ENCODE results near the gene LNX2. TPM values are rescaled to one million over a fixed set of nuclear protein-coding genes. Genes with fewer than 3 reads are reported as not detected.

LNX2 gene
- total RNA-seq, 3 donors from 2014 or later: 5.9 to 19.3 (median 19.2) TPM

DNA sequence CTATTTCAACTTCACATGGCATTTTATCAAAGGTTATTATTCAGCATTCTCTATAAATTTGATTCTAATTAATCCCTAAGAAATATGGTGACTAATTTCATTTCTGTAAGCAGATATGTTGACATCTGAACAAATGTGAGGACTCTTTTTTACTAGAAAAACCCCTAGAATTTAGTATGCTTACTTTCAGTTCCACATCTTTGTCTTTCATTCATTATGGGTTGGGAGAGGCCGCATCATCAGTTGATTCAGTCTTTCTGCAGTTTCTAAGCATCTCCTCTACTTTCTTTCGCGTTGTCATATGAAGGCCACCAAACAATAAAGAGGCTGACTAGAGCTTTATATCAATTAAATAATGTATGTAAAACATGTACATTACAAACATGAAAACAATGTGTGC, 114.5 kb downstream of the LNX2 start:
- Histone ChIP-seq H3K36me3 (no peaks in the 10 kb centered on the region), H3K27me3 (no peaks in the 10 kb centered on the region), H3K9me3 (no peaks in the 10 kb centered on the region), H3K4me1 (no peaks in the 10 kb centered on the region), H3K4me3 (no peak overlapping the region), H3K27ac (no peak overlapping the region)
- no peak for DNase-seq (ENCODE audit: low spot score in 2 of 2)
- TF ChIP-seq CTCF (IDR thresholded peaks at IDR 0.05): no peak
- no peak for TF ChIP-seq POLR2A (IDR thresholded peaks at IDR 0.05)
- no peak for TF ChIP-seq POLR2AphosphoS5 (IDR thresholded peaks at IDR 0.05)
- intact Hi-C loops (cut with DNase I; ENCODE audit: low total_unique reads): no loop called here

DNA sequence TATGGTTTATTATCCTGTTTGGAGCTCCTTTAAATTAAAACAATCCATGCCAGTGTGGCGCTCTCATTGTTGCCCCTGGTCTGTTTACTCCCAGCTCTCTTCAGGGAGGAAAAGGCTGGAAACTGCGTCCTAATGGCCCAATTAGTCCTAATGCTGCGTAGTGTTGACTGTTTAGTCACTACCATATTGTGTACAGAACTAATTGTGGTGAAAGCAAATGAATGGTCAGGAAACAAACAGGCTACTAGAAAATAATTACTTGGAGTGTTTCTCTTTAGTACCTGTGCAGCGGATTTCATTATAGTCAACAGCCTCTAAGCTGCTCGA, 115.5 kb downstream of the LNX2 start:
- intact Hi-C loops (cut with DNase I; ENCODE audit: low total_unique reads): no loop called here
- Histone ChIP-seq H3K27me3 (no peaks in the 10 kb centered on the region), H3K9me3 (no peaks in the 10 kb centered on the region), H3K4me3 (no peak overlapping the region), H3K36me3 (no peaks in the 10 kb centered on the region), H3K4me1 (no peaks in the 10 kb centered on the region), H3K27ac (no peak overlapping the region)
- no peak for TF ChIP-seq POLR2AphosphoS5 (IDR thresholded peaks at IDR 0.05)
- TF ChIP-seq POLR2A (IDR thresholded peaks at IDR 0.05): no peak
- TF ChIP-seq CTCF (IDR thresholded peaks at IDR 0.05): no peak
- no peak for DNase-seq (ENCODE audit: low spot score in 2 of 2)

GRCh38 chr13:27504128-27504867, 116.0 kb downstream of the LNX2 start:
- Histone ChIP-seq H3K27ac (no peak overlapping the region), H3K36me3 (no peaks in the 10 kb centered on the region), H3K9me3 (no peaks in the 10 kb centered on the region), H3K27me3 (no peaks in the 10 kb centered on the region), H3K4me1 (no peaks in the 10 kb centered on the region), H3K4me3 (no peak overlapping the region)
- DNase-seq (ENCODE audit: low spot score in 2 of 2): no peak
- intact Hi-C loops (cut with DNase I; ENCODE audit: low total_unique reads): no loop called here
- TF ChIP-seq POLR2A (IDR thresholded peaks at IDR 0.05) (no peak), CTCF (IDR thresholded peaks at IDR 0.05) (no peak), POLR2AphosphoS5 (IDR thresholded peaks at IDR 0.05) (no peak)

- intact Hi-C loops (cut with DNase I; ENCODE audit: low total_unique reads): no loop called here
- H3K36me3 ChIP-seq: no peaks in the 10 kb centered on the region
- no peaks in the 10 kb centered on the region for H3K9me3 ChIP-seq
- no peak for TF ChIP-seq POLR2AphosphoS5 (IDR thresholded peaks at IDR 0.05)
- TF ChIP-seq CTCF (IDR thresholded peaks at IDR 0.05): no peak
- no peak for TF ChIP-seq POLR2A (IDR thresholded peaks at IDR 0.05)
- no peak overlapping the region for H3K27ac ChIP-seq
- no peaks in the 10 kb centered on the region for H3K4me1 ChIP-seq
- no peak overlapping the region for H3K4me3 ChIP-seq
- H3K27me3 ChIP-seq: no peaks in the 10 kb centered on the region
- DNase-seq (ENCODE audit: low spot score in 2 of 2): no peak
Measured at GRCh38 chr13:27500806-27501534, 119.4 kb downstream of the LNX2 start.

- H3K4me3 ChIP-seq: no peak overlapping the region
- no peaks in the 10 kb centered on the region for H3K4me1 ChIP-seq
- H3K27ac ChIP-seq: no peak overlapping the region
- no peak for DNase-seq (ENCODE audit: low spot score in 2 of 2)
- H3K9me3 ChIP-seq: no peaks in the 10 kb centered on the region
- H3K36me3 ChIP-seq: no peaks in the 10 kb centered on the region
- TF ChIP-seq POLR2AphosphoS5 (IDR thresholded peaks at IDR 0.05) (no peak), POLR2A (IDR thresholded peaks at IDR 0.05) (no peak), CTCF (IDR thresholded peaks at IDR 0.05) (no peak)
- H3K27me3 ChIP-seq: no peaks in the 10 kb centered on the region
- intact Hi-C loops (cut with DNase I; ENCODE audit: low total_unique reads): no loop called here
Measured at GRCh38 chr13:27497563-27498230, 122.6 kb downstream of the LNX2 start.

Measured in breast epithelium (tissue), 4 donors.